Globus pallidus (tissue), 1 donor: ENCODE results near the gene APIP.

ENCODE experiments used
- DNase-seq: peaks from one replicate; pipeline ENCODE4 v3.0.0-alpha.2; 2015; ENCODE audit warnings: low spot score

APIP gene, protein sequence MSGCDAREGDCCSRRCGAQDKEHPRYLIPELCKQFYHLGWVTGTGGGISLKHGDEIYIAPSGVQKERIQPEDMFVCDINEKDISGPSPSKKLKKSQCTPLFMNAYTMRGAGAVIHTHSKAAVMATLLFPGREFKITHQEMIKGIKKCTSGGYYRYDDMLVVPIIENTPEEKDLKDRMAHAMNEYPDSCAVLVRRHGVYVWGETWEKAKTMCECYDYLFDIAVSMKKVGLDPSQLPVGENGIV

DNA sequence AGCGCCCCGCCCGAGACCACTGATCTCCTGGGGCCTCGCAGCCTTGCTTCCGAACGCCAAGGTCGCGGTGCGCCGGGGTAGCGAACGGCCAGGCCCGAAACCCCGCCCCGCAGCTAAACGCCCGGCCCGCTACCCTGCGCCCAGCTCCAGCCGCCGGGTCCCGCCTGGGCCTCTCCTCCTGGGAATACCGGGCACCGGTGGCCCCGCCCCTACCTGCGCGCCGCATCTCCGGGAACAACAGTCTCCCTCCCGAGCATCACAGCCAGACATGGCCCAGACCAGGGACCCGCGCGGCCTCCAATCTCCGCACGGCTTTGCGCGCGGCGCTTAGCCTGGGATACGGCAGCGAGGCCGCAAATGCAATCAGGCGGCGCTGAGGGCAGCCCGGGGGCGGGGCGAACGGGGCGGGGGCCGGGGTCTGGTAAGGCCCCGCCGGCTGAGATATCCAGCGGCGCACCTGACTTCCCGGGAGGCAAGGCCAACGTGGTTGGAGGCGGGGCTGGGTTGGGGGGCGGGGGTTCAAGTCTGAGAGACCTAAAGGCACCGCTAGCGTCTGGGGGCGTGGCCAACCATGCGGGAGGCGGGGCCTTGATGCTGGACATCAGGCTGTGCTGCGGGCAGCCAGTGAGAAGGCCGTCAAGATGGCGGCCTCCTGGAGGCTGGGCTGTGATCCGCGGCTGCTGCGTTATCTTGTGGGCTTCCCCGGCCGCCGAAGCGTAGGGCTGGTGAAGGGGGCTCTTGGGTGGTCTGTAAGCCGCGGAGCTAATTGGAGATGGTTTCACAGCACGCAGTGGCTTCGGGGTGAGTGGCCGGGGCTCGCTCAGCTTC lies at the start of gene APIP, which contains the start of gene PDHX:
Gene APIP, minus strand, starts transcription at position 365 of the 828 bp plus-strand sequence. Its CDS starts 95 bp downstream, at position 270.
Gene PDHX, plus strand, starts transcription at position 604 of the 828 bp plus-strand sequence. Its CDS starts 38 bp downstream, at position 642.
- DNase-seq, result peak; percentile 97

DNA sequence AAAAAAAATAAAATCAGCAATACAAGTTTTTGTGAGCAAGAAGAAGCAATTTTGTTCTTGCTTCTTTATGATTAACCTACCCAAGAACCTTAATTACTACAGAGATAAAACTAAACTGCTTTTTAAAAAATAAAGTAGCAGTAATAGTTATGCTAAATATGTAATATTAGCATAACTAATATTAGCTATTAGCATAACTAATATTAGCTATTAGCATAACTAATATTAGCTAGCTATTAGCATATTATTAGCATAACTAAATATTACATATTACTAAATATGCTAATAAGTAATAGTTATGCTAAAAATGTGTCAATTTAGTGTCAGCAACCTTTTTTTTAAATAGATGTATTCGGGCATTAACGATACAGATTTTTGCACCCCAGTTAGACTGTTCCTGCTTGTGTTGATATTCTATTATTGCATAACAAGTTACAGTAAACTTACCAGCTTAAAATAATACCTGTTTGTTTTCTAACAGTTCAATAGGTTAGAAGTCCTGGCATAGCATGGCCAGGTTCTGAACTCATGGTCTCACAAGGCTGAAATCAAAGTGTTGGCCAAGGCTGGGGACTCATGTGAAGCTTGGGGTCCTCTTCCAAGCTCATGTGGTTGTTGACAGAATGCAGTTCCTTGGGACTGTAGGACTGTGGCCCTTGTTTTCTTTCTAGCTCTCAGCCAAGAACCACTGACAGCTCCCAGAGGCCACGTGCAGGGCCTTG lies 48.6 kb upstream of the APIP start:
- no peak for DNase-seq

DNA sequence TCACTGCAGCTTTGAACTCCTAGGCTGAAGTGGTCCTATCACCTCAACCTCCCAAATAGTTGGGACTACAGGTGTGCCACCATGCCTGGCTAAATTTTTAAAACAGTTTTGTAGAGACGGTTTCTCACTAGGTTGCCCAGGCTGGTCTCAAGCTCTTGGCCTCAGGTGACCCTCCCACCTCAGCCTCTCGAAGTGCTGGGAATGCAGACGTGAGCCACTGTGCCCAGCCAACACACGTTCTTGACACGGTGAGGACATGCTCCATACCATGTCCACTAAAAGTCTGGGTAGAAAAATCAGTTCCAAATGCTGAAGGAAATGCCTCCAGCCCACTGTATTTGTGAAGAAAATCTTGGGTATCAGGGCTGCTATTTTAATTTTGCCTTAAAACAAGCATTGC lies 47.2 kb upstream of the APIP start:
- DNase-seq, result no peak

DNA sequence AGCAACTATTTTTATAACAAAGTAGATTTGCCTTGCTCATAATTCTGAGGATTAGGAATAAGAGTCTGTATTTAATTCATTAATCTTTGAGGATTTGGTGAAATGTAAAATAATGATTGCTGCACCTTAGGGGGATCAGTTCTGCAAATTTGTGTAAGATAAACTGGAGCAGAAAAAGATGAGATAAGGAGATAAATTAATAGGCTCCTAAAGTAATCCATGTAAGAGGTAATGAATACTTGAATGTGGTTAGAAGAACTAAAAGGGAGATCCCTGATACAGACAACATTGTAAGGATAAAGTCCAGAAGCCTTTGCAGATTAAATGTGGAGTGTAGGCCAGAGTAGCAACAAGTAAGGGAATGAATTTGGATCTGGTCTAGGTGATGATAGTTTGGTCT lies 45.9 kb upstream of the APIP start:
- no peak for DNase-seq

DNA sequence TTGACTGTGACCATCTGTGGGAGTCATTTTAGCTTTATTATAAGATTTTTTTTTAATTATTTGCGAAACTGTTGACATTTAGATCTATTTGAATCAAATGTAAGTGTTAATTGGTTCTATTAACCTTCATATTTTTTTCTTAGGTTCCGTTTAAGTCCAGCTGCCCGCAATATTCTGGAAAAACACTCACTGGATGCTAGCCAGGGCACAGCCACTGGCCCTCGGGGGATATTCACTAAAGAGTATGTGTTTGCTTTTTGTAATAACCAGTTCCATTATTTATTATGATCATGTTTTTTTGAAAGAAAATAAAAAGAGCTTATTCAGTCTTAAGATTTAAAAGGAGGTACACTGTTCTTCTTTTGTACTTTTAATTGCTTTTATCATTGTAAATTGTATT lies 44.1 kb upstream of the APIP start:
- DNase-seq, result peak; percentile 53

DNA sequence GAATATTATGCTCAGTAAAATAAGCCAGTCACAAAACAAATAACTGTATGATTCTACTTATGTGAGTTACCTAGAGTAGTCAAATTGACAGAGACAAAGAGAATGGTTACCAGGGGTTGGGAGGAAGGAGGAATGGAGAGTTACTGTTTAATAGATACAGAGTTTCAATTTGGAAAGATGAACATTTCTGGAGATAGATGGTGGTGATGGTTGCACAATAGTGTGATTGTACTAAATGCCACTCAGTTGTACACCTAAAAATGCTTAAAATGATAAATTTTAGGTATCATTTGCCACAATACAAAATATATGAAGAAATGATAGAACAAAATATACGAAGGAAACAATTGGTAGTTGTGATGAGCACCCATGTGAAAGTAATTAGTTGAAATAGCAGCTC lies 43.6 kb upstream of the APIP start:
- no peak for DNase-seq

DNA sequence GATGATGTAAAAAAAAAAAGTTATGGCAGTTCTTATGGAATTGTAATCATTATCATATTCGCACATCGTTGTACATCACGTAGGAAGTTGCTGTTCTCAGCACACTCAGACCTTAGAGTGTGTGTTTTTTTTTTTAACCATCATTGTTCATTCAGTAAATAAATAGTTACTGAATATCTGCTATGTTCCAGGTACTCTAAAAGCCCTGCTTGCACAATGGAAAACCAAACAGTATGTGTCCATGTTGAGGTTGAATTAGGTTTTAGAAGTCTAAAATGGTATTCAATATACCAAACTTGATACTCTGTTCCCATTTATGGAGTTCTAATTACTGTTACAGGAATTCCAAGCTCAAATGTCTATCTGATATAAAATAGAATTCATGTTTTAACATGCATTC lies 41.4 kb upstream of the APIP start:
- no peak for DNase-seq

DNA sequence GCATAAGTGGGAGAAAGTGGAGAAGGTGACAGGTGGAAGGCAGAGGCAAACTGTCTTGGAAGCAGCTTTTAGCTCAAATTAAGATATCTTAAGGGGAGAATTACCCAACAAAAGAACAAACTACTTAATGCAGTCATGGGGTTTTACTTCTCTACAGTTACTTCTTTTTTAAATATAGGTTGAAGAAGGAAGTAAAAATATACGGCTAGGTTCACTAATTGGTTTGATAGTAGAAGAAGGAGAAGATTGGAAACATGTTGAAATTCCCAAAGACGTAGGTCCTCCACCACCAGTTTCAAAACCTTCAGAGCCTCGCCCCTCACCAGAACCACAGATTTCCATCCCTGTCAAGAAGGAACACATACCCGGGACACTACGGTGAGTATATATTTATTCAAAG lies 41.0 kb upstream of the APIP start:
- DNase-seq, result no peak

DNA sequence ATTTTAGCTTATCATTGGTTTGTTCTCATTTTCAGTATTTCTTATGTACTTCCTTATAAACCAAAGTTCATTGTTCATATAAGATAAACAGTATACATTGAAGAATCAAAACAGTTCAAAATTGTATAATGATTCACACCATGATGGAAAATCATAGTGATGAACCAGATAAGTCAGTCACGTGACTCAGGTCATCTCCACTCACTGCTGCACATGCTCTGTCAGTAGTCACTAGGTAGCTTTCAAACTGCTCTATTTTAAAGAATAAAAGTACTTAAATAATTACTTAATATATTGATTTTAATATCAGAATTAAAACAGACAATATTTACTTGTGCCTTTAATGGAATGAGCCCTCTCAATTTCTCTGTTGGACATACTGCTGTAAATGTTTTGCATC lies 37.8 kb upstream of the APIP start:
- DNase-seq, result no peak

DNA sequence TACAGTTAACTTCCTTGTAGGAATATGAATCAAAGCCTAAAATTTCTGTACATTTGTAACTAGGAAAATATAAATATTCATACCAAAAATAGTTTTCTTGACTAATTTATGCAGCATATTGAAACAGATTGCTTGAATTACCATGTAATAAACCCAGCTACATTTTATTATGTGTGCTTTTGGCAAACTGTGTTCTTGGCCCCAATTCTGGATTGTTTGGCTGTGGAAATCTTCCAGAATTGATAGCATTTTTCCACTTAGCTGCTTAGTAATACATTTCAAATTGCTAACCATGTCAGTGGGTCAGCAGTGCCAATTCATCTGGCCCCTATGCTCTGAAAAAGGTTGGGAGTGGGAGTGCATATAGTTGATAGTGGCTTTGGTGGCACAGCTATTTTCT lies 32.5 kb upstream of the APIP start:
- DNase-seq, result no peak

DNA sequence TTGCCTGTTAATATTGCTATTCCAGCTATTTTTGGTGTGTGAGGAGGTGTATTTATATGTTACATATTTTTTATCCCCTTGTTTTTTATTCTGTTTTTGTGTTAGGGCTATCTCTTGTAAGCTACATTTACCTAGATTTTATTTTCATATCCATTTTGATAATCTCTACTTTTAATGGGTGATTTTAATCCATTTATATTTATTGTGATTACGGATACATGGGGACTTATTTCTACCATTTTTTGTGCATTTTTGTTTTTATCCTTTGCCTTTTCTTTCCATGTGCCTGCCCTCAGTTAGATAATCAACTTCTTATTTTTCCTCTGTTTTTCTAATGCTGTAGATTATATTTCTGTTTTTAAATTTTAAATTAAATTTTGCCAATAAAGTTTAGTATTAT lies 28.5 kb upstream of the APIP start:
- DNase-seq, result no peak

DNA sequence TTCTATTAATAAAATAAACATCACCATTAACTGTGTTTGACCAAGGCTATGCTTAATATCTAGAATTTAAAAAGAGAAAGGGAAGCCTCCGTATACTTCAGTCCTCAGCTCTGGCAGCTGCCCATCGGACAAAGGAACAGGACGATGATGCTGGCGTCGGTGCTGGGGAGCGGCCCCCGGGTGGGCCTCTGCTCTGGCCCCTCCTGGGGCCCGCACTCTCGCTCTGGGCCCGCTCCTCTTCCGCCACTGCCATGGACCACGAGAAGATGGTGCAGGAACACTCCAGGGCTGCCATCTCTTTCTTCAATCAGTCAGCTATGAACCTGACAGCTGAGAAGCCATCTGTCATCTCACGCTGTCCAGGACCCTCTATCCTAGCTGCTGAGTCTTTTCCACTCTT lies 25.5 kb upstream of the APIP start:
- no peak for DNase-seq

DNA sequence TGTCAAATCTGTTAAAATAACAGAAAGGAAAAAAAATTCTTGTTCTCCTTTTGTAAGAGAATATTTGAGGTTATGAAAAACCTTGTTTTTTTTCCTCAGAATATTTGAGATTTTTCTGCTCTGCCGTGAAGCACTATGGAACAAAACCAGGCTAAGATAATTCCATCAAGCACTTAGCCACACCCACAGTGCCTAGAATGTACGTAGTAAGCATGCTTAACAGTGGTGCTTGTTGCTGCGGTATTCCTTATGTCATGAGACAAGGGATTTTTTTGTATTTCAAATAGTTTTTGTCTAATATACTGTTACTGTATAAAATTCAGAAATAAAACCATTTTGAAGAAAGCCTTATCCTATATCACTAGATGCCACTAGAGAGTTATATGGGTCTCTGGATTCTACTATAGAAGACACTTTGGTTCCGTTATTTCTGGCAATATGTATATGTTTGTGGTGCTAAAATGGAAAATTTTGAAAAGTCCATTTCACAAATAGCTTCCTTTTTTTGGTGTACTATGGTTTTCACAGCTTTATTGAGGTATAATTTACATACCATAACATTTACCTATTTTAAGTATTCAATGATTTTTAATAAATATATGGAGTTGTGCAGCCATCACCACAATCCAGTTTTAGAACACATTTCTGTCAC lies 24.0 kb upstream of the APIP start:
- no peak for DNase-seq

DNA sequence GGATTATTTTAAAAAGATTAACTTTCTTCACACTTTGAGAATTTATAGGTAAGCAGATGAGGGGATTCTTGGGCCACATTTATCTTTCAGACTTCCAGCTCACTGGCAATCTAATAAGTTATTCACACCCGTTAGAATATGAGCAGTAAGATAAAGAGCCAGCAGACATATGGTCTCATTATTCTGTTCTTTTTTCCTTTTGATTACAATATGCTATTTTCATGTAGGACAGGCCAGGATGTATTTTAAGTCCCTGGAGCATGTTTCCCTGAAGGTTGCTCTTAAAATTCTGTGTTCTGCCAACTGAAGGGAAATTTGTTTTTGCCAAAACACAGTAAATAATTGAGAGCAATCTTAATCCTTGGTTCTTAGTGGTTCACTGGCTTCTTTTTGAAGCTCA lies 22.4 kb upstream of the APIP start:
- DNase-seq, result no peak

DNA sequence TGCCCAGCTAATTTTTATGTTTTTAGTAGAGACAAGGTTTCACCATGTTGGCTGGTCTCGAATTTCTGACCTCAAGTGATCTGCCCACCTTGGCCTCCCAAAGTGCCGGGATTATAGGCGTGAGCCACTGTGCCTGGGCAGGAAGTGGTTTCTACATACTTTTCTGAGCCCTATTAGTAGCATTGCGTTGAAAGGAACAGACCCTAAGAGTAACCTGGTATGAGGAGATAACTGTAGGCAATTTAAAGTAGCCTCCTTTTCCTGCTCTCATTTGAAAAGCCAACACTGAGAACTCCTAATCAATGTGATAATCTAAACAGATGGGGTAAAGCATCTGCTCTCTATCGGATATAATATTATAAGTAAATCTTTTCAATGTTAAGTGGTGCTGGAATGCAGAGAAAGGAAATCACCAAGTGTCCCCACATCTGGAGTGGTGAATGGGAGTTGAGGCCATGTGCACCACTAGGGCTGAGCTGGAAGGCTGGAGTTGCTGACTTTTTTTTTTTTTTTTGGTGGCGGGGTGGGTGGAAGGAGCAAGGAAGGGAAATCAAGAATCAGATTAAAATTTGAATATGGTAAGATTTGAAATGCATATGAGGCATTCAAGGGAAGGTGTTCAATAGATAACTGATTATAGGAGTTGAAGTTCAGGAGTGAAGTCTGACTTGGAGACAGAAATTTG lies 20.9 kb upstream of the APIP start:
- no peak for DNase-seq

DNA sequence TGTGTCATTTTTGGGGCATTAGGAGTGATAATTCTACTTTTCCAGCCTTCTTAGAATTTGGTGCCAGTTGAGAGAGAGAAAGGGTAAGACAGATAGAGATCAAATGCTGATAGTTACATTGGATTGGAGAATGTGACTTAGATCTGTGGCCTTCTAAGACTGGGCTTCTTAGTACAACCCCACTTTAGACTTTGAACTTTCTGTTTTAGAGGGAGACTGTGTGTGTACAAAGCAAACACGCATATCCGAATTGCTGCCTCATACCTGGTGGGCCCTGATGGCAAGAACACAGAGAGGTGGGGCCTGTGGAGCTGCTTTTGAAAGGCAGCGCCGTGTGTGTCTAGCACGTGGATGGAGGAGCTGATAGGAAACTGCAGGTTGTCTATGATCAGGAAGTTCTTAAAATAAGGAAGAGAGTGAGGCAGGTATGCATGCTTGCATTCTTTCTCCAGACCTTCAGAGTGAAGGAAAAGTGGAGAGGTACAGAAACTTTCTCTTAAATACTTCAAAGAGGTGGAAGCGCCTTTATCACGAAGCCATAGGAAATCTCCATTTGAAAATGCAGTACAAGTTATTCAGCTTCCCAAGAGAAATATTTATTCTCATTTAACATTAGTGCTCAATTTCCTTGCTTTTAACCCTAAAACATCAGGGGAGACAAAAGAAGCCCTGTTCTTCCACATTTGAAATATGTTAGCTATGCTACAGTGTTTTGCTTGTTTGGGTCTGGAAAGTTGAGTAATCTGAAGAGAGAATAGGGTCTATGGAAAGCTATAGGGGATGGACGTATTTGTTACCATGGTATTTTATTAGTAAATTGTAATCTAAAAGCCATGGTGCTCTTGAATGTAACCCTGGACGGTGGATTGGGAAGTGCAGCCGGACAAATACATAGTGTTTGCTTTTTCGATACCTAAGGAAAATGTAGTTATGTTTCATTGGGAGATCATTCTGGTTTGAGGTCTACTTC lies 13.9 kb upstream of the APIP start:
- DNase-seq, result no peak

DNA sequence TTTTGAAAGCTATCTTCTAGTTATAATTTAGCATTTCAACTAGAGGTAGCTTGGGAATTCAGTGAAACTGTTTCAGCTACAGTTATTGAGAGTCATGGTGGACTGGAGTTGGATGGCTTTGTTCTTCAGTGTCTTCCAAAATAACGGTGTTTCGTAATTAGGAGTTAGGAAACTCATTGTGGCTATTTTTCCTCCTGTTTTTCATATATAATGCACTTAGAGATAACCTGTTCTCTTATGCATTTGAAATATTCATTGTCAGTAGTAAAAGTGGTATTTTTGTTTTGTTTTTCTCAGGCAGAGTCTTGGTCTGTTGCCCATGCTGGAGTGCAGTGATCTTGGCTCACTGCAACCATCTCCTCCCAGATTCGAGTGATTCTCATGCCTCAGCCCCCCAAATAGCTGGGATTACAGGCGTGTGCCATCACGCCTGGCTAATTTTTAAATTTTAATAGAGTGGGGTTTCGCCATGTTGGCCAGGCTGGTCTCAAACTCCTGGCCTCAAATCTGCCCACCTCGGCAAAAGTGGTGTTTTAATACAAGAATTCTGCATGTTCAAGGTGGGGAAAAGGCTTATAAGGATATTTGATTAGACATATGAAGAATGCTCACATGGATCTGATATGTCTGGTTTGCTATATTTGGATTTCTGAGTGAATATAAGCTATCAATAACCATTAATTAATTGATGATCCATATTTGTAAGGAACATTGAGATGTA lies 12.9 kb upstream of the APIP start:
- no peak for DNase-seq

DNA sequence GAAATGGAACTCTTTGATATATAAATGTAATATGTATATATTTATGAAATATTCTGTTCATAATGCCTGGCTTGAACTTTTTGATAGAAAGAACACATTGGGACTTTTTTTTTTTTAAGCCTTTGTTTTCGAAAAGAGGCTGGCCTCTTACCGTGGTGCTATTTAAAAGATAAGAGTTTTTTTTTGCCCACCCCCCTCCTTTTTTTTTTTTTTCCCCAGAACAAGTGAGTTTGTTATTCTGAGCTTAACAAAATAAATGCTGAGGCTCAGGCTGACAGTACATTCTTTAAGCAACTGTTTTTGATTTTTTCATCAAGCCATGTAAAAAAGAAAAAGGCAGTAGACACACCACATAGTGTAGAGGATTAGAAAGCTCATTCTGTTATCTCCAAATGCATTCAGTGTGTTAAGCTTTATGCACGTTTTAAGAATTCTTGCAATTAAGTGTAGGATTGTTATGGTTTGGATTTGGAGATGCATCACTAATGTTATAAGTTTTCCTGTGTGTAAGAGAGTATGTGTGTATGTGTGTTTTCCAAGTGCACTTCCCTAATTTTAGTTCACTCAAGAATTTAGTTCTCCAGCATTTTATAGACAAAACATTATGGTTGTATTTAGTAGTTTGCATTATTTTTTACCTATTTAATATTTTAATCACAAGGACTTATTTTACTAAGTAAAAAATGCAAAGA lies 12.2 kb upstream of the APIP start:
- DNase-seq, result no peak

DNA sequence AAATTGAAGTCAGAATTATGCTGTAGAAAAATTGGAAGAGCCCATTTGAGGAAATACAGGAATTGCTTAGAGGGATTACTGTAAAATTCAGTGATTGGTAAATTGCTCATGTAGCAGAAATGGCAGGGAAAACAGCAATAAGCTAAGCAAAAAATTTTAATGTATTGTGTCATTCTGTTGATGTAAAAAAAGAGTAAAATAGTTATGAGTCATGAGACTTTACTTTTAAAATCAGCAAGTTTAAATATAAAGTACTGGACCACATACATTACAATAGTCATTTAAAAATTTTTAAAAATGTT lies 10.6 kb upstream of the APIP start:
- no peak for DNase-seq
